PFSK-1 (cell line): ENCODE data around the gene AK2.
A peak's percentile ranks its signal among the peaks of the same experiment; 100 is the strongest.

ENCODE experiments used
- FOXP2 ChIP-seq: optimal IDR thresholded peaks from 2 replicates; pipeline ENCODE3; 2011; ENCODE audit warnings: borderline replicate concordance, control low read depth, inconsistent platforms; ENCODE audit not compliant: insufficient read depth; ENCODE audit errors: extremely low read length, extremely low read depth
- POLR2AphosphoS5 ChIP-seq: IDR thresholded peaks from 2 replicates; pipeline ENCODE4 v1.6.1; 2012; ENCODE audit warnings: low read depth, mild to moderate bottlenecking, control low read depth, low read length, moderate library complexity
- REST ChIP-seq, 2 experiments: IDR thresholded peaks; 2 replicates each; pipeline versions ENCODE4 v1.6.1 to v1.8.0; 2011 to 2012; ENCODE audit warnings: low read depth in 2 of 2, low read length in 2 of 2, control low read depth in 1 of 2, inconsistent platforms in 1 of 2, mild to moderate bottlenecking in 1 of 2, moderate library complexity in 1 of 2; ENCODE audit not compliant: insufficient read depth in 1 of 2
- SIN3A ChIP-seq: IDR thresholded peaks from 2 replicates; pipeline ENCODE4 v1.6.1; 2012; ENCODE audit warnings: mild to moderate bottlenecking, low read length, moderate library complexity, borderline replicate concordance; ENCODE audit not compliant: insufficient read depth
- TAF1 ChIP-seq: IDR thresholded peaks from 2 replicates; pipeline ENCODE4 v1.6.1; 2012; ENCODE audit warnings: low read length, control low read depth, borderline replicate concordance; ENCODE audit not compliant: insufficient read depth

The AK2 gene

GRCh38 chr1:33072707-33073106, 36.0 kb upstream of the AK2 start:
- TF ChIP-seq TAF1 (no peak), POLR2AphosphoS5 (no peak), SIN3A (no peak), FOXP2 (no peak), REST (IDR thresholded peaks at IDR 0.05; ENCODE audit: insufficient read depth in 1 of 2, low read depth in 2 of 2, low read length in 2 of 2) (no peak)

GRCh38 chr1:33070628-33071027, 33.9 kb upstream of the AK2 start:
- TF ChIP-seq FOXP2 (no peak), POLR2AphosphoS5 (no peak), TAF1 (no peak), SIN3A (no peak), REST (IDR thresholded peaks at IDR 0.05; ENCODE audit: insufficient read depth in 1 of 2, low read depth in 2 of 2, low read length in 2 of 2) (no peak)

- TF ChIP-seq REST (IDR thresholded peaks at IDR 0.05; ENCODE audit: insufficient read depth in 1 of 2, low read depth in 2 of 2, low read length in 2 of 2), result 0 out of 4 replicates have a peak, but pooled peaks of 1 of the 2 experiments have one; percentile 21
Measured at GRCh38 chr1:33066477-33066876, 29.8 kb upstream of the AK2 start.

- TF ChIP-seq TAF1 (no peak), REST (IDR thresholded peaks at IDR 0.05; ENCODE audit: insufficient read depth in 1 of 2, low read depth in 2 of 2, low read length in 2 of 2) (no peak), FOXP2 (no peak), SIN3A (no peak), POLR2AphosphoS5 (no peak)
Measured at GRCh38 chr1:33065301-33065700, 28.6 kb upstream of the AK2 start.

GRCh38 chr1:33061834-33062233, 25.2 kb upstream of the AK2 start:
- no peak for TF ChIP-seq TAF1
- no peak for TF ChIP-seq POLR2AphosphoS5
- no peak for TF ChIP-seq REST (IDR thresholded peaks at IDR 0.05; ENCODE audit: insufficient read depth in 1 of 2, low read depth in 2 of 2, low read length in 2 of 2)
- no peak for TF ChIP-seq FOXP2
- no peak for TF ChIP-seq SIN3A
